GM18502 (cell line): ENCODE results near the gene PAX7.
"Not testable (repeated sequence)": the region's sequence is repeated elsewhere in the genome, so short reads cannot be mapped to it uniquely, and the experiment has no call there.

Source experiments
- ATAC-seq: cut with Tn5 transposase; IDR thresholded peaks from one replicate; pipeline ENCODE4 v1.9.1; 2021; ENCODE audit warnings: mild to moderate bottlenecking; ENCODE audit not compliant: unreplicated experiment, poor library complexity

Gene PAX7

DNA sequence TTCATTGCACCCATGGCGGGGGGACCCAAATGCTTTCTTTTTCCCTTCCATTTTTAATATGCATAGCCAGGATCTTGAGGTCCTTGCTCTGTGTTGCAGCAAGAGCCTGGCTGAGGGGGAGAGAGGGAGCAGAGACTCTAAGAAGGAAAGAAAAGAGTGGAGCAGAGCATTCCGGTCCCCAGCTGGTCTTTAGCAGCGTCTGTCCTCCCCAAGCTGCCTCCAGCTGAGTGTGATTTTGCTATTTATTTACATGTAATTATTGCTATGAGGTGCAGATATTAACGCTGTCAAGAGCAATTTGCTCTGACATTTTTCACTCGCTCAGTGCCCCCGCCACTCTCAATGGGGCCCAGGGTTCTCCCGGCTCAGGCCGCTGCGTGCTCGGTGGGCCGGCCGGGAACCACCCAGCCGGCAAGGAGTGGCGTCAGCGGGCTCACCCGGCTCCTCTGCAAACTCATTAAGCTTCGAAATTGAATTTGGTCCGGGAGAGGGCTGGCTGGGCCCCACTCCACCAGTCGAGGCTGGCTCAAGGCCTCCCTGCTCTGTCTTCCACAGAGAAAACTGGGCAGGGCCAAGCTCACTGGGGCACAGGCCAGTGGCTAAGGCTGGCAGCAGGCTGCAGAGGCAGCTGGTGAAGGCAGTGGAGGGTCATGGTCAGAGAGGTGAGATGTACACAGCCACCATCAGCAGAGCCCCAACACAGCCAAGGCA, 93.2 kb downstream of the PAX7 start:
- ATAC-seq: no peak

- ATAC-seq: no peak
Observed at GRCh38 chr1:18724801-18725200, 94.2 kb downstream of the PAX7 start.

DNA sequence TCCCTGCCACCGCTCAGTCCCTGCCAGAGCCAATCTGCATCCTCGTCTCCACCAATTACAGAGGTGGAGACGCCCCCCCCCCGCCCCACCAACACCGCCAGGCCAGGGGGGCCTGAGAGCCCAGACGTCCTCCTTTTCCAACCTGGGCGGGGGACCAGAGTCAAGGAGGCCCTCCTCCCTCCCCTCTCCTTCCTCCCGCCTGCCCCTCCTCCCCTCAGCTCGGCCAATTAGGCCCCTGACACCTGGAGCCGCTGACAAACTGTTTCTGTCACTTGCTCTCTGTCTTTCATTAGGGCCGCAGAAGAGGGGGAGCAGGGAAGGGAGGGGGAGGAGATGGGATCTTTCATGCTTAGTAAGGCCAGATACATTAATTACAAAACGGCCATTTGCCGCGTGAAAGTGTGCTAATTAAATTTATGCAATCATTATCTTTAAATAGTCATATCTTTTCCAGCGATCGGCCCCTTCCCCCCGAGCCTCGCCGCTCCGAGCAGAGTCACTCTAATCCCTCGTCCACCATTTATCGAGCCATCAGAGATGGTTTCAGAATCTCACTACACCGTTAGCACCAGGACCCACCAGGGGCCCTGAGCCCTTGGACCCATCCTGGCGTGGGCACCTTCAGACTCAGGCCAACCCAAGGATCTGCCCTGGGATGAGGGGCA, 94.7 kb downstream of the PAX7 start:
- no peak for ATAC-seq

GRCh38 chr1:18726368-18726767, 95.7 kb downstream of the PAX7 start:
- ATAC-seq: no peak

DNA sequence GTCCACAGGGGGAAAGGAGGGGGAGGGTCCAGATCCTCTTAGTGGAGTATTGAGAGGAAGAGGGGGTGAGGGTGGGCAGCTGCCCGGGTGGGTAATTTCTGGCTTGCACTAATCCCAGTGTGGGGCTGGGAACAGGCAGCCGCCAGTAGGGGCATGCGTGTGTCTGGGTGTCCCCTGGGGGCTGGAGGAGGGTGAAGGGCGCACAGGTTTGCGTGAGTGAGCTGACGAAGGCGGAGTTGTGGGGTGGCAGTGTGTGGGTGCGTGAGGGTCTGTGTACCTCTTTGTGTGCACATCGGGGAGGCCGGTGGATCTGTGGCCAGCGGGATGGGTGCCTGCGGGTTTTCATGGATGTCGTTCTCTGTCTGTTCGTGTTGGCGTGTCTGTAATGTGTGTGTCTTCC, 97.3 kb downstream of the PAX7 start:
- ATAC-seq: no peak

GRCh38 chr1:18730321-18730720, 99.7 kb downstream of the PAX7 start:
- ATAC-seq: no peak

- no peak for ATAC-seq
Observed at GRCh38 chr1:18731148-18731547, 100.5 kb downstream of the PAX7 start.

GRCh38 chr1:18731591-18732235, 101.1 kb downstream of the PAX7 start:
- no peak for ATAC-seq

DNA sequence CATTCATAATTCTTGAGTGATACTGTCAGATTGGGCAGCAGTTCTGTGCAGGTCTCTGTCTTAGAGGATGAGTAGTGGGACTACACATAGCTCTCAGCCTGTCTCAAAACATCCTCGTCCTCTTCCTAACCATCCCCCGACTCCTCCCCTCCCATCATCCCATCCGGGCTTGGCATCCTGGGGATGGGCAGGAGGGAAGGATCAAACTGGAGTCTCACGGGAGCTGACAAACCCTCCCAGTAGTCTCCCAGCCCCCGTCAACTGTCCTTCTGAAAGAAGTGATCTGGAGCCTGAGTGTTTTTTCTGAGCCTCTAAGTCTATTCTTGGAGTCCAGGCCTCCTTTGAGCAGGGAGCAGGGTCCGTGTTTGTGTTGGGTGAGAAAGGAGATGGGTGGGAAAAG, 102.0 kb downstream of the PAX7 start:
- no peak for ATAC-seq

- ATAC-seq: no peak
Observed at GRCh38 chr1:18734001-18734400, 103.4 kb downstream of the PAX7 start.

- no peak for ATAC-seq
Observed at GRCh38 chr1:18734461-18735223, 104.0 kb downstream of the PAX7 start.

DNA sequence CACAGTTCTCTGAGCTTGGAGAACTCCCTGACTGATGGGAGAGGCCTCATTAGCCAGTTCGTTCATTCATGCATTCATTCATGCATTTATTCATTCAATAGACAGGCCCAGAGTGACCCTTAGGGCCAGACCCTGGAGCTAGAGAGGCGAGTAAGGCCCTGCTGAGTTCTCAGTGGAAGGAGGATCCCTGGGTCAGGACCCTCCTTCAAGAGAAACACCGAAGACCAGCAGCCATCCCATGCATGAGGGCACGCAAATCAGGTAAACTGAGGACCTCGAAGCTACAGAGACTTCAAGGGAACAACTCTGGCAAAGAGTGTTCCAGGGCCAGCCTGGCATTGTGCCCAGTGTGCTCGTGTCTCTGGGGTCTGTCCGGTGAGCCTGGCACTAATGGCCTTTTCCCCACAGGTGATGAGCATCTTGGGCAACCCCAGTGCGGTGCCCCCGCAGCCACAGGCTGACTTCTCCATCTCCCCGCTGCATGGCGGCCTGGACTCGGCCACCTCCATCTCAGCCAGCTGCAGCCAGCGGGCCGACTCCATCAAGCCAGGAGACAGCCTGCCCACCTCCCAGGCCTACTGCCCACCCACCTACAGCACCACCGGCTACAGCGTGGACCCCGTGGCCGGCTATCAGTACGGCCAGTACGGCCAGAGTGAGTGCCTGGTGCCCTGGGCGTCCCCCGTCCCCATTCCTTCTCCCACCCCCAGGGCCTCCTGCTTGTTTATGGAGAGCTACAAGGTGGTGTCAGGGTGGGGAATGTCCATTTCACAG, 104.8 kb downstream of the PAX7 start:
- ATAC-seq: no peak

- ATAC-seq: no peak
Observed at GRCh38 chr1:18736958-18737357, 106.3 kb downstream of the PAX7 start.

- ATAC-seq: no peak
Observed at GRCh38 chr1:18738126-18738525, 107.5 kb downstream of the PAX7 start.

GRCh38 chr1:18738617-18739016, 108.0 kb downstream of the PAX7 start:
- no peak for ATAC-seq

DNA sequence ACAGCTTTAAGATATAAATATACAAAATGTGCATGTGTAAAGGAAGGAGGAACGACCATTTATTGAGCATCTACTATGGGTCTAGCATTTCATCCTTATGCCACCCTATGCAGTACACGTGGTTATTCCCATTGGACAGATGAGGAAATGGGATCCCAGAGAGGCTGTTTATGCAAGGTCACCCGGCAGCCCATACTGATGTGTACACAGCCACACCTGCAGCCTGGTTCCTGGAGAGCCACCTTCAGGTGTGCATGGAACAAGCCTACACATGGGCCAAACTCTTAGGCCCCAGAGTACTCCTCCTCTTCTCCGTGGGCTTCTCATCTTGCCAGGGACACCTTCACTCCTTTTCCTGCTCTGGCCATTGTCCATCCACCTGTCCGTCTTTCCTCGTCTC, 108.8 kb downstream of the PAX7 start:
- ATAC-seq: no peak

GRCh38 chr1:18739897-18740296, 109.3 kb downstream of the PAX7 start:
- no peak for ATAC-seq

DNA sequence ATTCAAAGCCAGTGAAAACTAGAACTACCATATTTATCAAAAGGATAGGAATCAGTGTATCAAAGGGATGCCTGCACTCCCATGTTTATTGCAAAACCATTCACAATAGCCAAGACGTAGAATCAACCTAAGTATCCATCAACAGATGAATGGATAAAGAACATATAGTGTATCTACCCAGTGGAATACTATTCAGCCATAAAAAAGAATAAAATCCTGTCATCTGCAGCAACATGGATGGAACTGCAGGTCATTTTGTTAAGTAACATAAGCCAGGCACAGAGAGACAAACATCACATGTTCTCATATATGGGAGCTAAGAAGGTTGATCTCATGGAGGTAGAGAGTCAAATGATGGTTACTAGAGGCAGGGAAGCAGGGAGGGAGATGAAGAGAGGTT, 110.0 kb downstream of the PAX7 start:
- no peak for ATAC-seq

DNA sequence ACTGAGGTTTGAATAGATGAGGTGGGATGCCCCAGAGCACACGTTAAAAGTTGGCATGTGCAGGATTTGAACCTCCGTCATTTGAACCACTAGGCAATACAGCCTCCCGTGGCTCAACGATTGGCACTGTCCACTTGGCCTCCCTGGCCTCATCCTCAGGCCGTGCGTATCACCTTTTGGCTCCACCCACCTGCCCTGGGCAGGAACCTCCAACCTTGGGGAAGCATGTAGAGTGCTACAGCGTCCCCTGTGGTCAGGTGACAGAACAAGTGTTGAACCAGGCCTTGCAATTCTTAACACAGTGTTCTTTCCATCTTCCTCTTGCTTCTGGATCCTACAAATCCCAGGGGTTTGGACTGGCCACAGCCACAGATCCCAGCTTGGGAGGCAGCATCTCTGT, 112.6 kb downstream of the PAX7 start:
- no peak for ATAC-seq

DNA sequence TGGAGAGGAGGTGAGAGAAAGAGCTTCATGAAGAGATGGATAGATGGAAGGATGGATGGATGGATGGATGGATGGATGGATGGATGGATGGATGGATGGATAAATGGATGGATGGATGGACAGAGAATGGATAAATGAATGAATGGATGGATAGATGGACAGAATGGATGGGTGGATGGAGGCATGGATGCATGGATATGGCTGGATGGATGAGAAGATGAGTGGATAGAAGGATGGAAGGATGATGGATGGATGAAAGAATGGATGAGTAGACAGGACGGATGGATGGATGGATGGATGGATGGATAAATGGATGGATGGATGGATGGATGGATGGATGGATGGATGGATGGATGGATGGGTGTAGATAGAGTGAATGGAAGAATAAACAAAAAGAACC, 113.7 kb downstream of the PAX7 start:
- not testable (repeated sequence) for ATAC-seq
